ENCODE measurements around the gene RPL36AL. TPM values are rescaled to one million over a fixed set of nuclear protein-coding genes. Genes with fewer than 3 reads are reported as not detected.
"Not testable (repeated sequence)": the region's sequence is repeated elsewhere in the genome, so short reads cannot be mapped to it uniquely, and the experiment has no call there.

RPL36AL gene
- total and polyA plus RNA-seq, 3 donors from 2014 or later, result 102 to 193 (median 114) TPM

- peak within 1 kb of the TSS; percentile 84 to 92 for H3K27ac ChIP-seq
- no peaks in the 10 kb centered on the region for H3K9me3 ChIP-seq
- H3K4me1 ChIP-seq, result peaks cover 10% of the 10 kb centered on the region
- H3K4me3 ChIP-seq, result peak within 1 kb of the TSS; percentile 94 to 95
- no peaks in the 10 kb centered on the region for H3K27me3 ChIP-seq
- peak; percentile 98 for DNase-seq
- intact Hi-C loops (cut with DNase I; ENCODE audit: low total_unique reads), result no loop called here
- 0 to 1% methylated on average over 31 to 51 of the region's 55 CpGs for WGBS, 2 donors
- no peaks in the 10 kb centered on the region for H3K36me3 ChIP-seq (ENCODE audit: low read depth, missing control alignments)
- TF ChIP-seq CTCF (IDR thresholded peaks at IDR 0.05) (no peak), POLR2A (IDR thresholded peaks at IDR 0.05) (peak; percentile 42)
Observed at GRCh38 chr14:49585803-49586672, 34.4 kb downstream of the RPL36AL start, which contains the start of gene RPS29. Gene RPS29, minus strand, starts transcription at chr14:49586380. Its CDS starts 34 bp downstream, at chr14:49586346.

GRCh38 chr14:49584981-49585640 is 35.3 kb downstream of the RPL36AL start:
- peaks cover 10% of the 10 kb centered on the region for H3K4me1 ChIP-seq
- H3K9me3 ChIP-seq; intact Hi-C loops (cut with DNase I; ENCODE audit: low total_unique reads); H3K36me3 ChIP-seq (ENCODE audit: low read depth, missing control alignments); H3K27me3 ChIP-seq: not testable (repeated sequence)
- peak overlapping the region; percentile 94 to 95 for H3K4me3 ChIP-seq
- DNase-seq, result peak; percentile 24
- WGBS, 2 donors, result 8 to 12% methylated on average over 32 of the region's 32 CpGs
- peak overlapping the region; percentile 84 to 92 for H3K27ac ChIP-seq

GRCh38 chr14:49584058-49584457 is 36.4 kb downstream of the RPL36AL start:
- peaks cover 10% of the 10 kb centered on the region for H3K4me1 ChIP-seq
- WGBS, 2 donors, result 80 to 81% methylated on average over 11 of the region's 11 CpGs
- DNase-seq, result no peak
- no peaks in the 10 kb centered on the region for H3K27me3 ChIP-seq
- TF ChIP-seq CTCF (IDR thresholded peaks at IDR 0.05), result no peak
- no peak for TF ChIP-seq POLR2A (IDR thresholded peaks at IDR 0.05)
- H3K36me3 ChIP-seq (ENCODE audit: low read depth, missing control alignments), result no peaks in the 10 kb centered on the region
- no peaks in the 10 kb centered on the region for H3K9me3 ChIP-seq
- H3K27ac ChIP-seq, result no peak overlapping the region
- no peak overlapping the region for H3K4me3 ChIP-seq
- intact Hi-C loops (cut with DNase I; ENCODE audit: low total_unique reads), result no loop called here

GRCh38 chr14:49583629-49584028 is 36.8 kb downstream of the RPL36AL start:
- TF ChIP-seq POLR2A (IDR thresholded peaks at IDR 0.05), result no peak
- TF ChIP-seq CTCF (IDR thresholded peaks at IDR 0.05), result no peak
- intact Hi-C loops (cut with DNase I; ENCODE audit: low total_unique reads), result no loop called here
- DNase-seq, result no peak
- H3K27me3 ChIP-seq, result no peaks in the 10 kb centered on the region
- H3K9me3 ChIP-seq, result no peaks in the 10 kb centered on the region
- peaks cover 10% of the 10 kb centered on the region for H3K4me1 ChIP-seq
- 70 to 80% methylated on average over 6 of the region's 6 CpGs for WGBS, 2 donors
- no peak overlapping the region for H3K4me3 ChIP-seq
- H3K27ac ChIP-seq, result no peak overlapping the region
- no peaks in the 10 kb centered on the region for H3K36me3 ChIP-seq (ENCODE audit: low read depth, missing control alignments)

All from testis (tissue), 3 donors.